ENCODE data around the gene ERFE.

Gene ERFE

GRCh38 chr2:238139196-238140039, 19.4 kb upstream of the ERFE start:
- DNase-seq (ENCODE audit: insufficient read length, low spot score) = no peak
- no peak for TF ChIP-seq POLR2A (IDR thresholded peaks at IDR 0.05; ENCODE audit: low read depth, low read length)
- no peak for FAIRE-seq

- TF ChIP-seq POLR2A (IDR thresholded peaks at IDR 0.05; ENCODE audit: low read depth, low read length) = no peak
- FAIRE-seq (no peak), DNase-seq (ENCODE audit: insufficient read length, low spot score) (no peak)
These were observed 18.7 kb upstream of the ERFE start for GRCh38 chr2:238140040-238140439.

GRCh38 chr2:238140721-238141540, 17.8 kb upstream of the ERFE start:
- DNase-seq (ENCODE audit: insufficient read length, low spot score) = no peak
- TF ChIP-seq POLR2A (IDR thresholded peaks at IDR 0.05; ENCODE audit: low read depth, low read length) = no peak
- FAIRE-seq = no peak

- TF ChIP-seq POLR2A (IDR thresholded peaks at IDR 0.05; ENCODE audit: low read depth, low read length) = no peak
- FAIRE-seq (peak; percentile 83), DNase-seq (ENCODE audit: insufficient read length, low spot score) (peak; percentile 79)
These were observed 17.0 kb upstream of the ERFE start for GRCh38 chr2:238141541-238142318.

GRCh38 chr2:238142382-238143205, 16.2 kb upstream of the ERFE start:
- DNase-seq (ENCODE audit: insufficient read length, low spot score) (no peak), FAIRE-seq (no peak)
- TF ChIP-seq POLR2A (IDR thresholded peaks at IDR 0.05; ENCODE audit: low read depth, low read length) = no peak

GRCh38 chr2:238143239-238143951, 15.4 kb upstream of the ERFE start:
- no peak for TF ChIP-seq POLR2A (IDR thresholded peaks at IDR 0.05; ENCODE audit: low read depth, low read length)
- peak; percentile 92 for DNase-seq (ENCODE audit: insufficient read length, low spot score)
- FAIRE-seq = no peak

- no peak for DNase-seq (ENCODE audit: insufficient read length, low spot score)
- no peak for FAIRE-seq
- TF ChIP-seq POLR2A (IDR thresholded peaks at IDR 0.05; ENCODE audit: low read depth, low read length) = no peak
These were observed 14.5 kb upstream of the ERFE start for GRCh38 chr2:238144262-238144661.

GRCh38 chr2:238145046-238145445, 13.7 kb upstream of the ERFE start:
- DNase-seq (ENCODE audit: insufficient read length, low spot score) = no peak
- no peak for TF ChIP-seq POLR2A (IDR thresholded peaks at IDR 0.05; ENCODE audit: low read depth, low read length)
- no peak for FAIRE-seq

- FAIRE-seq (no peak), DNase-seq (ENCODE audit: insufficient read length, low spot score) (no peak)
- no peak for TF ChIP-seq POLR2A (IDR thresholded peaks at IDR 0.05; ENCODE audit: low read depth, low read length)
These were observed 12.9 kb upstream of the ERFE start for GRCh38 chr2:238145851-238146250.

- TF ChIP-seq POLR2A (IDR thresholded peaks at IDR 0.05; ENCODE audit: low read depth, low read length) = no peak
- DNase-seq (ENCODE audit: insufficient read length, low spot score) (no peak), FAIRE-seq (no peak)
These were observed 11.8 kb upstream of the ERFE start for GRCh38 chr2:238146884-238147544.

- DNase-seq (ENCODE audit: insufficient read length, low spot score) (no peak), FAIRE-seq (no peak)
- no peak for TF ChIP-seq POLR2A (IDR thresholded peaks at IDR 0.05; ENCODE audit: low read depth, low read length)
These were observed 9.8 kb upstream of the ERFE start for GRCh38 chr2:238148981-238149380.
